B cell (primary cell): ENCODE measurements around the gene STOX1.

Source experiments
- CTCF ChIP-seq: fragments of 200-600 bp; IDR thresholded peaks from one replicate; pipeline ENCODE4 v1.8.0; 2022; ENCODE audit warnings: antibody characterized with exemption, mild to moderate bottlenecking
- EZH2 ChIP-seq: IDR thresholded peaks from 2 replicates; pipeline ENCODE4 v1.6.1; 2012; ENCODE audit warnings: borderline replicate concordance, low read depth, mild to moderate bottlenecking, moderate library complexity, low read length; ENCODE audit not compliant: insufficient read depth, poor library complexity, severe bottlenecking

DNA sequence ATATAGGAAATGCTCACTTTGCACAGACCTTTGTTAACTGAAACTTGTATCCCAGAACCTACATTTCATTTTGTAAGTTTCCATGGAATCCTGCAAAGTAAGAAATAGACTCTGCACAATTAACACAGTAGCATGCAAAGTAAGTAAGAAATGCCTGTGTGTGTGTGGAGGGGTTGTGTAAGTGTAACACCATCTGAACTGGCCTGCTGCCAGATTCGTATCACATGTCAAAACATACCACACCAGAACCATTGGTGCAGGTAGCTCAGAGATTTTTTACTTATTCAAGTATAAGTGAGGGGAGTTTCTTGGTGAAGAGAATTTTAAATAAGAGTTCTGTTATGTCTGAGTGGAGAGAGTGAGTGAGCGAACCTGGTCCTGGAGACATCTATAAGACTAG is 110.8 kb downstream of the STOX1 start:
- no peak for TF ChIP-seq CTCF
- TF ChIP-seq EZH2, result no peak
